Upper lobe of left lung (tissue), 6 donors: Measurements from ENCODE around the gene EMX1. TPM values are rescaled to one million over a fixed set of nuclear protein-coding genes. Genes with fewer than 3 reads are reported as not detected.
A peak's percentile ranks its signal among the peaks of the same experiment; 100 is the strongest.

Experiments
- ATAC-seq, 2 donors: fragments of 200-7000 bp; cut with Tn5 transposase; one replicate each; pipeline ENCODE4 v1.9.1; 2022; ENCODE audit warnings: mild to moderate bottlenecking in 2 of 2, moderate library complexity in 2 of 2; ENCODE audit not compliant: low FRiP score in 2 of 2
- DNase-seq, 2 donors: peaks; one replicate each; pipeline ENCODE4 v3.0.0-alpha.2; 2019 to 2020
- H3K27ac ChIP-seq, 4 donors: fragments of 200-600 bp; sonication (generic); one replicate each; pipeline ENCODE4 v1.5.1; 2016 to 2019
- H3K27me3 ChIP-seq, 4 donors: fragments of 200-600 bp; sonication (generic); one replicate each; pipeline ENCODE4 v1.5.1; 2017 to 2019
- H3K36me3 ChIP-seq, 4 donors: fragments of 200-600 bp; sonication (generic); one replicate each; pipeline ENCODE4 v1.5.1; 2016 to 2019
- H3K4me1 ChIP-seq, 4 donors: fragments of 200-600 bp; sonication (generic); one replicate each; pipeline ENCODE4 v1.5.1; 2018 to 2019
- H3K4me3 ChIP-seq, 4 donors: fragments of 200-600 bp; sonication (generic); one replicate each; pipeline ENCODE4 v1.5.1; 2017 to 2019; ENCODE audit warnings: mild to moderate bottlenecking in 2 of 4, moderate library complexity in 1 of 4
- H3K9me3 ChIP-seq, 4 donors: fragments of 200-600 bp; sonication (generic); one replicate each; pipeline ENCODE4 v1.5.1; 2018 to 2019
- EP300 ChIP-seq, 4 donors: sonication (generic); formaldehyde crosslinking; IDR thresholded peaks; one replicate each; pipeline ENCODE4 v1.5.1; 2017; ENCODE audit warnings: antibody characterized with exemption in 4 of 4, control low read depth in 2 of 4
- POLR2A ChIP-seq, 4 donors: fragments of 450-650 bp; IDR thresholded peaks; one replicate each; pipeline ENCODE4 v1.5.1; 2016 to 2017; ENCODE audit warnings: antibody characterized with exemption in 4 of 4, mild to moderate bottlenecking in 2 of 4
- POLR2AphosphoS5 ChIP-seq, 2 donors: sonication (generic); formaldehyde crosslinking; IDR thresholded peaks; one replicate each; pipeline ENCODE4 v1.5.1; 2017; ENCODE audit warnings: antibody characterized with exemption in 2 of 2
- WGBS, 2 donors: methylation state at CpG; one replicate each; pipeline ENCODE4 v1.1.5; 2017 to 2018; 5-methylcytosine and 5-hydroxymethylcytosine counted together
- total RNA-seq, 6 donors: library from RNA; depleted of rRNA in 4 of 6; stranded (reverse); fragments of >200 nt in 4 of 6; gene quantifications; one replicate each; pipeline versions ENCODE4 v1.1.0 to v1.2.1, GENCODE V29; 2016 to 2021
- TF ChIP-seq, protein P1 (sequence below), 6 experiments: fragments of 450-650 bp in 4 of 6; fragments of 200-600 bp in 2 of 6; sonication (generic) in 2 of 6; IDR thresholded peaks; one replicate each; pipeline ENCODE4 v1.5.1; 2016 to 2019; ENCODE audit warnings: antibody characterized with exemption in 6 of 6
- donor health status: DM: no; HTN: no; CAD: no; lungs with moderate emphysema.
- donor health status: DM: no; HTN: yes; CAD: no; lungs with severe emphysema.

The EMX1 gene
- total RNA-seq, 6 donors from 2014 or later, result not detected

DNA sequence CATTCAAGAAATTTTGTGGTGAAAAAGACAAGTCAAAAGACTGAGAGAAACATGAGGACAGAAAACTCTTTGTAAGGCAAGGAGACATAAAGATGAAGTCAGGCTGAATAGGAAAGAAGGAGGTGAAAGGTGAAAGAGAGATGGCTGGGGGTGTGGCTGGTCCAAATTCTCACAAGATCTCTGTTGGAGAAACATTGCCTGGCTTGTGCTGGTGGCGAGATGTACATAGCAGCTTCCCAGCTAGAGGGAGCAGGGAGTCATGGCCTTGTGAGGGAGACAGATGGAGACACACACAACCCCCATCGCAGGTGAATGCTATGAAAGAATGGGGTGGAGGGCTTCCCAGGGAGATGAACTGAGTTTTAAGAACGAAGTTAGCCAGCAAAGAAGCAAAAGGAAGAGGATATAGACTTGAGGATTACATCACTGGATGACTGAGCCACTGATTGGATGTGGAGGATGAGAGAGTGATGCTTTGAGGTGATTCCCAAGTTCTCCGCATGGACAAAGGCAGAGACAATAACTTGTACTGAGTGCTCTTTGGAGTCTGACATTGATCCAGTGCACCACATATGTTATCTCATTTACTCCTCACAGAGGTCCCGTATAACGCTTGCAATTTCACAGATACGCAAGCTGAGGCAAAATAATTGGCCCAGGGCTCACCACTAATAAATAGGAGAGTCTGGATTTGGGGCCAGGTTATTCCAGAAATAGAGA lies 3.7 kb upstream of the EMX1 start:
- peaks cover 0 to 65% (median 37%) of the 10 kb centered on the region in 4 donors for H3K27me3 ChIP-seq
- H3K27ac ChIP-seq, result no peak overlapping the region
- no peak overlapping the region for H3K4me3 ChIP-seq
- 14 to 20% methylated on average over 7 of the region's 7 CpGs for WGBS, 2 donors
- H3K36me3 ChIP-seq, result no peaks in the 10 kb centered on the region
- no peak for DNase-seq
- no peaks in the 10 kb centered on the region for H3K9me3 ChIP-seq
- H3K4me1 ChIP-seq, result peaks cover 34 to 42% (median 38%) of the 10 kb centered on the region in 4 donors
- ATAC-seq, result no peak
- TF ChIP-seq POLR2AphosphoS5 (IDR thresholded peaks at IDR 0.05) (no peak), EP300 (IDR thresholded peaks at IDR 0.05) (no peak), POLR2A (IDR thresholded peaks at IDR 0.05) (no peak)
- TF ChIP-seq, protein P1, sequence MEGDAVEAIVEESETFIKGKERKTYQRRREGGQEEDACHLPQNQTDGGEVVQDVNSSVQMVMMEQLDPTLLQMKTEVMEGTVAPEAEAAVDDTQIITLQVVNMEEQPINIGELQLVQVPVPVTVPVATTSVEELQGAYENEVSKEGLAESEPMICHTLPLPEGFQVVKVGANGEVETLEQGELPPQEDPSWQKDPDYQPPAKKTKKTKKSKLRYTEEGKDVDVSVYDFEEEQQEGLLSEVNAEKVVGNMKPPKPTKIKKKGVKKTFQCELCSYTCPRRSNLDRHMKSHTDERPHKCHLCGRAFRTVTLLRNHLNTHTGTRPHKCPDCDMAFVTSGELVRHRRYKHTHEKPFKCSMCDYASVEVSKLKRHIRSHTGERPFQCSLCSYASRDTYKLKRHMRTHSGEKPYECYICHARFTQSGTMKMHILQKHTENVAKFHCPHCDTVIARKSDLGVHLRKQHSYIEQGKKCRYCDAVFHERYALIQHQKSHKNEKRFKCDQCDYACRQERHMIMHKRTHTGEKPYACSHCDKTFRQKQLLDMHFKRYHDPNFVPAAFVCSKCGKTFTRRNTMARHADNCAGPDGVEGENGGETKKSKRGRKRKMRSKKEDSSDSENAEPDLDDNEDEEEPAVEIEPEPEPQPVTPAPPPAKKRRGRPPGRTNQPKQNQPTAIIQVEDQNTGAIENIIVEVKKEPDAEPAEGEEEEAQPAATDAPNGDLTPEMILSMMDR (IDR thresholded peaks at IDR 0.05), result no peak

DNA sequence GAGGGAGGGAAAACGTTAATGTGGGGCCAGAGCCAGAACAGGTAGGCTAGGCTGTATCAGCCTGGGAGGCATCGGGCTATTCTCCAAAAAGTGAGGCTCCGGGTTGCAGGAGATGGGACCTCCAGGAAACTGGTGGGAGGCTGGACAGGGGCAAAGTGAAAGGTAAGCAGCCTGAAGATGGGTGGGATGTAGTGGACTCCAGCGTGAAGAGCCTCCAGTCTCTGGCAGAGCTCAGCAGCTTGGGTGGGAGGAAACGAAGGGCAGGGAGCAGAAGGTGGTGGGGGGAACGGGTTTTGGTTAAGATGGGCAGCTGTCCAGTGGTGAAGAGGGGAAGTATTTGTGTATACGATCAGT lies 3.1 kb upstream of the EMX1 start:
- DNase-seq, result no peak
- no peaks in the 10 kb centered on the region for H3K36me3 ChIP-seq
- peaks cover 0 to 70% (median 39%) of the 10 kb centered on the region in 4 donors for H3K27me3 ChIP-seq
- no peaks in the 10 kb centered on the region for H3K9me3 ChIP-seq
- WGBS, 2 donors, result 6 to 7% methylated on average over 7 of the region's 7 CpGs
- TF ChIP-seq EP300 (IDR thresholded peaks at IDR 0.05) (no peak), POLR2A (IDR thresholded peaks at IDR 0.05) (no peak), POLR2AphosphoS5 (IDR thresholded peaks at IDR 0.05) (no peak)
- TF ChIP-seq, protein P1 (IDR thresholded peaks at IDR 0.05), result no peak
- no peak for ATAC-seq
- no peak overlapping the region for H3K4me3 ChIP-seq
- H3K4me1 ChIP-seq, result peaks cover 36 to 45% (median 41%) of the 10 kb centered on the region in 4 donors
- no peak overlapping the region for H3K27ac ChIP-seq

DNA sequence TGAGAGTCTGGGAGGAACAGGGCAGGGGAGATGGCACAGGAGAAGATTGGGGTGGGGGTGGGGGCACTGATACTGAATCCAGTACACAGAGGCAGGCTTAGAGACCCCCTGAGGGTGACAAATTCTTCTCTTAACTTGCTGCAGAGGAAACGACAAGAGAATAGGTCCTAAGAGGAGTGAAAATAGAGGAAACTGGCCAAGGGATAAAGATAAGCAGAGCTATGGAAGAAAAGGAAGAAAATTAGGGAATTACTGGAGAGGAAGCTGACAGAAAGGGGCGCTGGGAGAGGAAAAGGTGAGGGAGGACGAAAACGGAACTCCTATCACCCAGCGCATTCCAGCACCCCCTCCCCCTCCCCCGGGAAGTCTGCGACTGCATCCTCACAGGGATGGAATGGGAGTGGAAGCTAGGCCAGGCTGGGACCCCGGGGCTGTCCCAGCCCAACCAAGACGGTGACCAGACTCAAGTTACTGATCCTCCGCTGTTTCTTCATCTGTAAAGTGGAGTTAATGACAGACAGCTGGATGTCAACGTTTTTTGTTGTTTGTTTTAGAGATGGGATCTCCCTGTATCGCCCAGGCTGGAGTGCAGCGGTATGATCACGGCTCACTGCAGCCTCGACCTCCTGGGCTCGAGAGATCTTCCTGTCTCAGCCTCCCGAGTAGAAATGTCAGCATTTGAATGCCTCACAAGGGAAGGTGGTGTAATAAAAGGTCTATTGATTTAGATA lies 2.6 kb upstream of the EMX1 start:
- peaks cover 0 to 73% (median 42%) of the 10 kb centered on the region in 4 donors for H3K27me3 ChIP-seq
- no peak for DNase-seq
- no peak overlapping the region for H3K27ac ChIP-seq
- no peak overlapping the region for H3K4me3 ChIP-seq
- H3K9me3 ChIP-seq, result no peaks in the 10 kb centered on the region
- 4 to 8% methylated on average over 17 of the region's 17 CpGs for WGBS, 2 donors
- ATAC-seq, result no peak
- H3K4me1 ChIP-seq, result peaks cover 37 to 46% (median 42%) of the 10 kb centered on the region in 4 donors
- H3K36me3 ChIP-seq, result no peaks in the 10 kb centered on the region
- TF ChIP-seq EP300 (IDR thresholded peaks at IDR 0.05) (no peak), POLR2A (IDR thresholded peaks at IDR 0.05) (no peak), POLR2AphosphoS5 (IDR thresholded peaks at IDR 0.05) (no peak)
- TF ChIP-seq, protein P1 (IDR thresholded peaks at IDR 0.05), result no peak

DNA sequence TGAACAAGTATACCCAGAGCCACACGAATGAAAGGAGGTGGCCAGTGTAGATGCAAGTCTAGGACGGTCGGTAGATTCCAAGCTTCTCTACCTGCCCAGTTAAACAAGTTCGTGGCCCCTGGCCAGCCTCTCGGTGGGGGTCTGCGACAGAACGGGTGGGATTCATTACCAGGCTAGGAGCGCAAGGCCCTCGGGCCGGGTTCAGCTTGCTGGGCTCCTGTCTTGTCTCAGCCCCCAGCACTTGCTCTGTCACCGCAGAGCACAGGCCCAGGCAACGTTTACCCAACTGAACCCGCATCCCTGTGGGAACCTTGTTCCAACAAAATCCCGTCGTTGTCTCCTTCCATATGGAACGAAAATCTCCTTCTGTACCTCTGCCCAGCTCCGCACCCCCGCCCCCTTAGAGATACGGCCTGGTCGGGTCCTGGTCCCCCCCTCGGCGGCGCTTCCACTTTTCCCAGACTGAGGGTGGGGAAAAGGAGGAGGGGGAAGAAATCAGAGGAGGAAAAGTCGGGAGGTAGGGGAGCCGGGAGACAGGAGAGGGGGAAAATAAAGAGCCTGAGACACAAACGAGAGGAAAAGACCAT lies 1.9 kb upstream of the EMX1 start:
- Histone ChIP-seq H3K4me3 (peak overlapping the region in 3 of 4 donors; percentile 31 to 46 (median 42)), H3K27ac (no peak overlapping the region), H3K27me3 (peaks cover 0 to 79% (median 48%) of the 10 kb centered on the region in 4 donors), H3K36me3 (no peaks in the 10 kb centered on the region), H3K4me1 (peaks cover 44 to 52% (median 49%) of the 10 kb centered on the region in 4 donors), H3K9me3 (no peaks in the 10 kb centered on the region)
- 3% methylated on average over 19 to 26 of the region's 26 CpGs for WGBS, 2 donors
- ATAC-seq (no peak), DNase-seq (peak in 1 of 2 donors; percentile 12)
- TF ChIP-seq POLR2AphosphoS5 (IDR thresholded peaks at IDR 0.05) (no peak), POLR2A (IDR thresholded peaks at IDR 0.05) (no peak), EP300 (IDR thresholded peaks at IDR 0.05) (no peak)
- TF ChIP-seq, protein P1 (IDR thresholded peaks at IDR 0.05), result no peak
